K562 (cell line): ENCODE measurements around the gene ARHGEF40. TPM values are rescaled to one million over a fixed set of nuclear protein-coding genes. Genes with fewer than 3 reads are reported as not detected.

Source experiments
- CXXC5 ChIP-seq: fragments of 250-450 bp; sonication (Bioruptor Pico); IDR thresholded peaks from 2 replicates; pipeline ENCODE4 v1.8.0; 2022; ENCODE audit warnings: inconsistent platforms, mild to moderate bottlenecking, moderate library complexity
- EWSR1 ChIP-seq: fragments of 450-650 bp; IDR thresholded peaks from 2 replicates; pipeline ENCODE4 v1.6.1; 2018; ENCODE audit warnings: borderline replicate concordance, mild to moderate bottlenecking, low read depth, moderate library complexity; ENCODE audit not compliant: partially characterized antibody
- FOXA3 ChIP-seq, 2 experiments: fragments of 450-650 bp in 1 of 2; sonication (generic) in 1 of 2; formaldehyde crosslinking; IDR thresholded peaks in 1 of 2; conservative IDR thresholded peaks in 1 of 2; 2 replicates each; pipeline versions ENCODE4 v1.4.0 to v1.8.0; 2020 to 2022; ENCODE audit warnings: mild to moderate bottlenecking in 2 of 2, missing genetic modification reagents in 1 of 2
- HMGXB4 ChIP-seq: sonication (generic); formaldehyde crosslinking; IDR thresholded peaks from 2 replicates; pipeline ENCODE4 v1.8.1; 2023; ENCODE audit warnings: mild to moderate bottlenecking, missing genetic modification reagents
- PCBP2 ChIP-seq: fragments of 200-400 bp; formaldehyde crosslinking; IDR thresholded peaks from 2 replicates; pipeline ENCODE4 v1.6.1; 2018; ENCODE audit warnings: low read length, low read depth, mild to moderate bottlenecking, moderate library complexity; ENCODE audit not compliant: poor library complexity, severe bottlenecking
- RBM14 ChIP-seq: fragments of 200-400 bp; formaldehyde crosslinking; IDR thresholded peaks from 2 replicates; pipeline ENCODE4 v1.6.1; 2018; ENCODE audit warnings: low read depth, mild to moderate bottlenecking, low read length, moderate library complexity, borderline replicate concordance; ENCODE audit not compliant: insufficient read depth
- THAP7 ChIP-seq: fragments of 250-450 bp; sonication (Bioruptor Pico); IDR thresholded peaks from 2 replicates; pipeline ENCODE4 v1.5.0; 2021
- THRAP3 ChIP-seq: fragments of 450-650 bp; IDR thresholded peaks from 2 replicates; pipeline ENCODE4 v1.6.1; 2016; ENCODE audit warnings: mild to moderate bottlenecking, inconsistent platforms, borderline replicate concordance
- XRCC5 ChIP-seq: fragments of 200-400 bp; formaldehyde crosslinking; IDR thresholded peaks from 2 replicates; pipeline ENCODE4 v1.6.1; 2017; ENCODE audit warnings: low read depth, mild to moderate bottlenecking, low read length
- YBX1 ChIP-seq: fragments of 450-650 bp; IDR thresholded peaks from 2 replicates; pipeline ENCODE4 v1.7.1; 2016; ENCODE audit warnings: mild to moderate bottlenecking
- ZFP30 ChIP-seq: fragments of 250-450 bp; sonication (Bioruptor Pico); IDR thresholded peaks from 2 replicates; pipeline ENCODE4 v1.8.0; 2022; ENCODE audit warnings: moderate library complexity, mild to moderate bottlenecking, inconsistent platforms, borderline replicate concordance
- ZNF140 ChIP-seq: fragments of 250-450 bp; sonication (Bioruptor Pico); IDR thresholded peaks from 2 replicates; pipeline ENCODE4 v1.8.0; 2021; ENCODE audit warnings: moderate library complexity, mild to moderate bottlenecking, inconsistent platforms
- ZNF695 ChIP-seq: fragments of 450-650 bp; formaldehyde crosslinking; IDR thresholded peaks from 2 replicates; pipeline ENCODE4 v1.4.0; 2020; ENCODE audit warnings: mild to moderate bottlenecking, moderate library complexity
- polyA plus RNA-seq, 8 experiments: library from polyadenylated mRNA; depleted of rRNA in 4 of 8; stranded (reverse) in 5 of 8; unstranded in 3 of 8; fragments of >200 nt; fragmentation: Nextera tagmentation in 2 of 8; fragmentation: Illumina TruSeq in 1 of 8; extraction: Ambion mirVana in 2 of 8; extraction: Trizol in 1 of 8; gene quantifications; 2 replicates each; pipeline versions ENCODE4 v1.2.1 to v1.2.3, GENCODE V29; 2011 to 2014; ENCODE audit warnings: inconsistent platforms in 1 of 8, missing spikeins in 1 of 8
- total RNA-seq, 7 experiments: library from RNA; depleted of rRNA in 6 of 7; stranded (reverse); fragments of >200 nt in 6 of 7; fragmentation: Illumina TruSeq in 2 of 7; extraction: Trizol in 2 of 7; gene quantifications; 2 replicates each; pipeline versions ENCODE4 v1.2.1 to v1.2.3, GENCODE V29; 2011 to 2021; ENCODE audit warnings: low replicate concordance in 1 of 7
- TF ChIP-seq, protein P1 (sequence below), 2 experiments: fragments of 450-650 bp; IDR thresholded peaks; 2 replicates each; pipeline ENCODE4 v1.6.1; 2016; ENCODE audit warnings: mild to moderate bottlenecking in 2 of 2, borderline replicate concordance in 1 of 2, low read depth in 1 of 2, moderate library complexity in 1 of 2
- TF ChIP-seq, protein P2 (sequence below): fragments of 450-650 bp; IDR thresholded peaks from 2 replicates; pipeline ENCODE4 v1.6.1; 2016; ENCODE audit warnings: low read depth, mild to moderate bottlenecking, moderate library complexity

The ARHGEF40 gene
- total and polyA plus RNA-seq, 9 of the 15 experiments (the other 6 are each of a cell fraction or from before 2014, with no cell fraction given) = 0.42 to 6.3 (median 3.8) TPM

DNA sequence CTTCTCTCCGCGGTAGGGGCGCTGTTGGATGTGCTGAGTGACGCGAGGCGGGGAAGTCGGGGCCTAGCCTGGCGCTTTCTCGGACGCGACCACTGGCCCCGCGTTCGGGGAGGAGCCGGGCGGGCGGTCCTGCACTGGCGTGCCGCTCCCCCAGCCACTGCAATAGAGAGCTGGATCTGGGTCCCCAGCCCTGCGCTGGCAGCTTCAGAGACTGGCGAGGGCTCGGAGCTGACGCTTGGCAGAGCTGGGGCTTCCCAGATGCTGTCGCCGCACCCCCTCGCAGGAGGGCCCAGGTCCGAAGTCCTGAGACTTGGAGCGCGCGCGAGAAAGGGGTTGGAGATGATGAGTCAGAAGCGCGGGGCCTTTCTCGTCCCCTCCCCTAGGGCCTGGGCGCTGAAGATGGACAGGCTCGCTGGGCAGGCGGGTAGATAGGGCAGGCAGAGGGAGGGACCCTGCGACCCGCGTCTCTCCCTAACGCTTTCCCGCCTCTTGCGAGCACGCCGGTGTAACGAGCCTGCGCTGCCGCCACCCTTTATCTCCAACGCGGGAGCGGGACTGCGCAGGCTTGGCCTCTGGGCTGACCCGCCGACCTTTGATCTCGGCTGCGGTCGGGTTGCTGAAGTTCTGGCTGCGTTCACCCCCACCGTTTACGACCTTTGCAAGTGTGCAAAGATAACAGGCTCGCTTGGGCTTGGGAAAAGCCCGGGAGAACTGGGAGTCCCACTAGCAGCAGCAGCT is 33.8 kb downstream of the ARHGEF40 start (continued):
- TF ChIP-seq, protein P1, sequence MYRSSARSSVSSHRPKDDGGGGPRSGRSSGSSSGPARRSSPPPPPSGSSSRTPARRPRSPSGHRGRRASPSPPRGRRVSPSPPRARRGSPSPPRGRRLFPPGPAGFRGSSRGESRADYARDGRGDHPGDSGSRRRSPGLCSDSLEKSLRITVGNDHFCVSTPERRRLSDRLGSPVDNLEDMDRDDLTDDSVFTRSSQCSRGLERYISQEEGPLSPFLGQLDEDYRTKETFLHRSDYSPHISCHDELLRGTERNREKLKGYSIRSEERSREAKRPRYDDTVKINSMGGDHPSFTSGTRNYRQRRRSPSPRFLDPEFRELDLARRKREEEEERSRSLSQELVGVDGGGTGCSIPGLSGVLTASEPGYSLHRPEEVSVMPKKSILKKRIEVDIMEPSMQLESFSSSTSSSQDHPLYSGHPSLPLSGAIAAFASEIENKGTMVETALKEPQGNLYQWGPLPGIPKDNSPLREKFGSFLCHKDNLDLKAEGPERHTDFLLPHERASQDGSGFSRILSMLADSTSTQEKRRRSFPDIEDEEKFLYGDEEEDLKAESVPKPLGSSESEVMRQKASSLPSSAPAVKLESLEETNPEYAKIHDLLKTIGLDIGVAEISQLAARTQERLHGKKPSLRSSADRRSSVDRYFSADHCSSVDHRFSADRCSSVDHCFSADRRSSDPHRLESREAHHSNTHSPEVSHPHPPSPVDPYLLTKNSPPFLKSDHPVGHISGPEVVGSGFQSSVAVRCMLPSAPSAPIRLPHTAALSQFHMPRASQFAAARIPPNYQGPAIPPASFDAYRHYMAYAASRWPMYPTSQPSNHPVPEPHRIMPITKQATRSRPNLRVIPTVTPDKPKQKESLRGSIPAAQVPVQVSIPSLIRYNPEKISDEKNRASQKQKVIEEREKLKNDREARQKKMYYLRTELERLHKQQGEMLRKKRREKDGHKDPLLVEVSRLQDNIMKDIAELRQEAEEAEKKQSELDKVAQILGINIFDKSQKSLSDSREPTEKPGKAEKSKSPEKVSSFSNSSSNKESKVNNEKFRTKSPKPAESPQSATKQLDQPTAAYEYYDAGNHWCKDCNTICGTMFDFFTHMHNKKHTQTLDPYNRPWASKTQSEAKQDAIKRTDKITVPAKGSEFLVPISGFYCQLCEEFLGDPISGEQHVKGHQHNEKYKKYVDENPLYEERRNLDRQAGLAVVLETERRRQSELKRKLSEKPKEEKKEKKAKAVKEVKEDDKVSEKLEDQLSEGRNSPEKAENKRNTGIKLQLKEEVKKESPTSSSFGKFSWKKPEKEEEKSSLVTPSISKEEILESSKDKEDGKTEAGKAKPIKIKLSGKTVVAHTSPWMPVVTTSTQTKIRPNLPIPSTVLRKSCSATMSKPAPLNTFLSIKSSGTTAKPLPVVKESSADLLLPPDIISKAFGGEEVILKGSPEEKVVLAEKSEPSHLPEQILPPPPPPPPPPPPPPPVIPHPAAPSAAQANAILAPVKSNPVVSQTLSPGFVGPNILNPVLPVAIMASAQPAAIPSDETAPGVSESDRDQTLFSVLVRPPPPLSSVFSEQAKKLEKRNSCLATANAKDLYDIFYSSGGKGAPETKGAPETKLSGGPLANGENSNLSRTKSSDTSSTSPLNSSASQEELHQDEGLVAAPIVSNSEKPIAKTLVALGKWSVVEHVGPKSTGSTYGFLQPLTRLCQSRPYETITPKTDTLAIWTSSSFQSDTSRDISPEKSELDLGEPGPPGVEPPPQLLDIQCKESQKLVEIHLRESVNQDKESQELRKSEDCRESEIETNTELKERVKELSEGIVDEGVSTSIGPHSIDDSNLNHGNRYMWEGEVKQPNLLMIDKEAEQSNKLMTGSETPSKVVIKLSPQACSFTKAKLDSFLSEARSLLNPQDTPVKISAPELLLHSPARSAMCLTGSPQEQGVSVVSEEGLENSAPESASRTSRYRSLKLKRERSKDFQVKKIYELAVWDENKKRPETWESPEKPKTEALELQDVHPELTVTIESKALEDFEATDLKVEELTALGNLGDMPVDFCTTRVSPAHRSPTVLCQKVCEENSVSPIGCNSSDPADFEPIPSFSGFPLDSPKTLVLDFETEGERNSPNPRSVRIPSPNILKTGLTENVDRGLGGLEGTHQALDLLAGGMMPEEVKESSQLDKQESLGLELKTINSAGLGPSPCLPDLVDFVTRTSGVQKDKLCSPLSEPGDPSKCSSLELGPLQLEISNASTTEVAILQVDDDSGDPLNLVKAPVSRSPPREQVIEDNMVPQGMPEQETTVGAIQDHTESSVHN (IDR thresholded peaks at IDR 0.05; ENCODE audit: borderline replicate concordance in 1 of 2, low read depth in 1 of 2) = no peak
- TF ChIP-seq, protein P2, sequence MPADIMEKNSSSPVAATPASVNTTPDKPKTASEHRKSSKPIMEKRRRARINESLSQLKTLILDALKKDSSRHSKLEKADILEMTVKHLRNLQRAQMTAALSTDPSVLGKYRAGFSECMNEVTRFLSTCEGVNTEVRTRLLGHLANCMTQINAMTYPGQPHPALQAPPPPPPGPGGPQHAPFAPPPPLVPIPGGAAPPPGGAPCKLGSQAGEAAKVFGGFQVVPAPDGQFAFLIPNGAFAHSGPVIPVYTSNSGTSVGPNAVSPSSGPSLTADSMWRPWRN = 0 out of 2 replicates have a peak, but pooled peaks have one; percentile 33
- TF ChIP-seq EWSR1 (no peak), XRCC5 (peak; percentile 86; the same call in 1 of the 2 replicates), RBM14 (no peak), ZNF140 (CRISPR knock-in tag) (no peak), CXXC5 (CRISPR knock-in tag) (peak; percentile 95), THAP7 (CRISPR knock-in tag) (no peak), THRAP3 (no peak), ZFP30 (CRISPR knock-in tag) (no peak), ZNF695 (CRISPR knock-in tag) (no peak), FOXA3 (CRISPR knock-in tag; conservative IDR thresholded peaks at IDR 0.05 in 1 of 2, IDR thresholded peaks at IDR 0.05 in 1 of 2) (no peak), YBX1 (no peak), HMGXB4 (0 out of 2 replicates have a peak, but pooled peaks have one; percentile 2), PCBP2 (no peak)
